Tibial nerve (tissue), 4 donors: ENCODE data around the gene PLEKHB1. TPM values are rescaled to one million over a fixed set of nuclear protein-coding genes. Genes with fewer than 3 reads are reported as not detected.

Source experiments
- DNase-seq, 2 donors: peaks; one replicate each; pipeline ENCODE4 v3.0.0-alpha.2; 2019; ENCODE audit warnings: low spot score in 2 of 2
- H3K27ac ChIP-seq, 4 donors: fragments of 200-600 bp; sonication (generic) in 3 of 4; one replicate each; pipeline ENCODE4 v1.5.1; 2017 to 2019; ENCODE audit warnings: mild to moderate bottlenecking in 1 of 4
- H3K27me3 ChIP-seq, 2 donors: fragments of 200-600 bp; sonication (generic) in 1 of 2; one replicate each; pipeline versions ENCODE4 v1.5.1 to v1.6.0; 2017 to 2019
- H3K36me3 ChIP-seq, 3 donors: fragments of 200-600 bp; sonication (generic); one replicate each; pipeline ENCODE4 v1.5.1; 2018 to 2019
- H3K4me1 ChIP-seq, 4 donors: fragments of 200-600 bp; sonication (generic) in 3 of 4; one replicate each; pipeline ENCODE4 v1.5.1; 2017 to 2019
- H3K4me3 ChIP-seq, 4 donors: fragments of 200-600 bp; sonication (generic) in 3 of 4; one replicate each; pipeline ENCODE4 v1.5.1; 2017 to 2019; ENCODE audit warnings: mild to moderate bottlenecking in 1 of 4, moderate library complexity in 1 of 4
- H3K9me3 ChIP-seq, 4 donors: fragments of 200-600 bp; sonication (generic) in 3 of 4; one replicate each; pipeline ENCODE4 v1.5.1; 2017 to 2019
- EP300 ChIP-seq, 2 donors: sonication (generic); formaldehyde crosslinking; IDR thresholded peaks; one replicate each; pipeline ENCODE4 v1.6.1; 2017; ENCODE audit warnings: antibody characterized with exemption in 2 of 2, mild to moderate bottlenecking in 1 of 2
- POLR2A ChIP-seq, 2 donors: fragments of 450-650 bp; IDR thresholded peaks; one replicate each; pipeline ENCODE4 v1.6.1; 2017; ENCODE audit warnings: antibody characterized with exemption in 2 of 2, mild to moderate bottlenecking in 2 of 2, moderate library complexity in 2 of 2
- WGBS, 2 donors: methylation state at CpG; one replicate each; pipeline ENCODE4 v1.1.5; 2018; 5-methylcytosine and 5-hydroxymethylcytosine counted together
- total RNA-seq, 4 donors: library from RNA; depleted of rRNA; stranded (reverse); fragments of >200 nt; gene quantifications; one replicate each; pipeline ENCODE4 v1.1.0, GENCODE V29; 2016
- TF ChIP-seq, protein P1 (sequence below), 5 experiments: fragments of 200-600 bp in 3 of 5; fragments of 450-650 bp in 2 of 5; sonication (generic) in 3 of 5; IDR thresholded peaks; one replicate each; pipeline ENCODE4 v1.5.1; 2016 to 2019; ENCODE audit warnings: antibody characterized with exemption in 5 of 5, mild to moderate bottlenecking in 3 of 5, moderate library complexity in 2 of 5

Gene PLEKHB1
- total RNA-seq, 4 donors from 2014 or later, result 71.4 to 226 (median 206) TPM

DNA sequence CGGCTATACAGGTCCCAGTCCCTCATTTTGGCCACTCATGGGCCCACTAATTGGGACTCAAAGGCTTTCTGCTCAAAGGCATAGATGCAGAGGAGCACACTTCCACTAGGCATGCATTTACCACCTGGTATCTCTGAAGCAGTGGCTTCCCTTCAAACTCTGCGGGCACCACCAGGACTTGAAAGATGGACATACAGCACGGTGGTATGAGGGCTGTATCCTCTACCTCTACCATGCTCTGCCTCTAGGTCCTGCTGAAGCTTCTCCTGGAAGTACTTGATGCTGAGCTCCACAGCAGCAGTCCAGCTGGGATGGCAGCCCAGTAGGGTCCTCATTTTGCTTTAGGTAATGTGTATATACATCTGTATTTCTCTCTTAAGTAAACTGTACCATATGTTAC is 64.6 kb downstream of the PLEKHB1 start:
- peaks cover 0 to 42% (median 0%) of the 10 kb centered on the region in 3 donors for H3K36me3 ChIP-seq
- no peak for DNase-seq
- peaks cover 0 to 10% (median 0%) of the 10 kb centered on the region in 4 donors for H3K4me1 ChIP-seq
- TF ChIP-seq EP300 (IDR thresholded peaks at IDR 0.05) (no peak), POLR2A (IDR thresholded peaks at IDR 0.05) (no peak)
- TF ChIP-seq, protein P1, sequence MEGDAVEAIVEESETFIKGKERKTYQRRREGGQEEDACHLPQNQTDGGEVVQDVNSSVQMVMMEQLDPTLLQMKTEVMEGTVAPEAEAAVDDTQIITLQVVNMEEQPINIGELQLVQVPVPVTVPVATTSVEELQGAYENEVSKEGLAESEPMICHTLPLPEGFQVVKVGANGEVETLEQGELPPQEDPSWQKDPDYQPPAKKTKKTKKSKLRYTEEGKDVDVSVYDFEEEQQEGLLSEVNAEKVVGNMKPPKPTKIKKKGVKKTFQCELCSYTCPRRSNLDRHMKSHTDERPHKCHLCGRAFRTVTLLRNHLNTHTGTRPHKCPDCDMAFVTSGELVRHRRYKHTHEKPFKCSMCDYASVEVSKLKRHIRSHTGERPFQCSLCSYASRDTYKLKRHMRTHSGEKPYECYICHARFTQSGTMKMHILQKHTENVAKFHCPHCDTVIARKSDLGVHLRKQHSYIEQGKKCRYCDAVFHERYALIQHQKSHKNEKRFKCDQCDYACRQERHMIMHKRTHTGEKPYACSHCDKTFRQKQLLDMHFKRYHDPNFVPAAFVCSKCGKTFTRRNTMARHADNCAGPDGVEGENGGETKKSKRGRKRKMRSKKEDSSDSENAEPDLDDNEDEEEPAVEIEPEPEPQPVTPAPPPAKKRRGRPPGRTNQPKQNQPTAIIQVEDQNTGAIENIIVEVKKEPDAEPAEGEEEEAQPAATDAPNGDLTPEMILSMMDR (IDR thresholded peaks at IDR 0.05), result no peak
- no peaks in the 10 kb centered on the region for H3K9me3 ChIP-seq
- no peaks in the 10 kb centered on the region for H3K27me3 ChIP-seq
- WGBS, 2 donors, result 83 to 98% methylated on average over 3 of the region's 3 CpGs
- H3K27ac ChIP-seq, result no peak overlapping the region
- no peak overlapping the region for H3K4me3 ChIP-seq

Other genes starting within 250 kb of the PLEKHB1 start
- gene FAM168A, start 48.5 kb upstream of the PLEKHB1 start, total RNA-seq, result 10 to 100 TPM; 28.8 to 53.5 (median 30.6) TPM
- gene RAB6A, start 114.5 kb downstream of the PLEKHB1 start, total RNA-seq, result 100 to 1,000 TPM; 183 to 254 (median 234) TPM
- gene MRPL48, start 141.3 kb downstream of the PLEKHB1 start, total RNA-seq, result 10 to 100 TPM in 3 of 4 donors, 1 to 10 TPM in 1; 4.3 to 25.3 (median 21.1) TPM
- gene COA4, start 230.3 kb downstream of the PLEKHB1 start, total RNA-seq, result 100 to 1,000 TPM in 1 of 4 donors, 10 to 100 TPM in 3; 63.2 to 100 (median 69.2) TPM
- gene PAAF1, start 230.4 kb downstream of the PLEKHB1 start, total RNA-seq, result 10 to 100 TPM; 24.9 to 39.1 (median 32.7) TPM